H9 (cell line): ENCODE results near the gene GLIPR2. TPM values are rescaled to one million over a fixed set of nuclear protein-coding genes. Genes with fewer than 3 reads are reported as not detected.

Experiments used
- DNase-seq: peaks from one replicate; pipeline ENCODE4 v3.0.0-alpha.2; 2017
- H2AFZ ChIP-seq: one replicate; pipeline ENCODE4 v1.6.1; 2013; ENCODE audit warnings: mild to moderate bottlenecking, low read length, control low read depth, moderate library complexity
- H2AK5ac ChIP-seq: 2 replicates; pipeline ENCODE4 v1.6.1; 2013; ENCODE audit warnings: low read length, control low read depth, mixed read lengths; ENCODE audit not compliant: insufficient read length
- H2BK120ac ChIP-seq: one replicate; pipeline ENCODE4 v1.6.1; 2013; ENCODE audit warnings: low read depth, mild to moderate bottlenecking, low read length, control low read depth, inconsistent platforms; ENCODE audit not compliant: poor library complexity, severe bottlenecking
- H2BK12ac ChIP-seq: 2 replicates; pipeline ENCODE4 v1.6.1; 2013; ENCODE audit warnings: low read length, control low read depth, mixed read lengths, low read depth; ENCODE audit not compliant: insufficient read length
- H2BK15ac ChIP-seq: 2 replicates; pipeline ENCODE4 v1.6.1; 2013; ENCODE audit warnings: low read depth, low read length, control low read depth
- H2BK20ac ChIP-seq: one replicate; pipeline ENCODE4 v1.6.1; 2013; ENCODE audit warnings: low read depth, mild to moderate bottlenecking, low read length, control low read depth, inconsistent platforms; ENCODE audit not compliant: poor library complexity, severe bottlenecking
- H2BK5ac ChIP-seq: 2 replicates; pipeline ENCODE4 v1.6.1; 2013; ENCODE audit warnings: low read length, control low read depth, mixed read lengths; ENCODE audit not compliant: insufficient read length
- H3K14ac ChIP-seq: 2 replicates; pipeline ENCODE4 v1.6.1; 2013; ENCODE audit warnings: low read length, control low read depth; ENCODE audit not compliant: insufficient read depth
- H3K18ac ChIP-seq: 2 replicates; pipeline ENCODE4 v1.6.1; 2013; ENCODE audit warnings: low read depth, mild to moderate bottlenecking, mixed read lengths, low read length, control low read depth; ENCODE audit not compliant: insufficient read length
- H3K23ac ChIP-seq: 2 replicates; pipeline ENCODE4 v1.6.1; 2013; ENCODE audit warnings: low read length, control low read depth, mixed read lengths, low read depth; ENCODE audit not compliant: insufficient read length
- H3K23me2 ChIP-seq: 2 replicates; pipeline ENCODE4 v1.6.1; 2013; ENCODE audit warnings: low read depth, mild to moderate bottlenecking, mixed read lengths, low read length, control low read depth; ENCODE audit not compliant: insufficient read length, poor library complexity, severe bottlenecking
- H3K27ac ChIP-seq: 2 replicates; pipeline ENCODE4 v1.5.1; 2013; ENCODE audit warnings: low read length, control low read depth, mixed read lengths, low read depth; ENCODE audit not compliant: insufficient read length
- H3K27me3 ChIP-seq: 2 replicates; pipeline ENCODE4 v1.6.1; 2013; ENCODE audit warnings: low read length, control low read depth, inconsistent platforms; ENCODE audit not compliant: insufficient read depth
- H3K4ac ChIP-seq: 2 replicates; pipeline ENCODE4 v1.6.1; 2013; ENCODE audit warnings: low read depth, mild to moderate bottlenecking, control low read depth, inconsistent platforms, low read length, moderate library complexity
- H3K4me1 ChIP-seq: 2 replicates; pipeline ENCODE4 v1.6.1; 2013; ENCODE audit warnings: low read length, control low read depth, inconsistent platforms; ENCODE audit not compliant: insufficient read depth
- H3K4me2 ChIP-seq: 2 replicates; pipeline ENCODE4 v1.6.1; 2013; ENCODE audit warnings: low read length, control low read depth, mixed read lengths; ENCODE audit not compliant: insufficient read length, insufficient read depth
- H3K56ac ChIP-seq: 2 replicates; pipeline ENCODE4 v1.6.1; 2013; ENCODE audit warnings: low read depth, mild to moderate bottlenecking, mixed read lengths, low read length, control low read depth; ENCODE audit not compliant: insufficient read length
- H3K79me1 ChIP-seq: 2 replicates; pipeline ENCODE4 v1.6.1; 2013; ENCODE audit warnings: low read depth, mild to moderate bottlenecking, moderate library complexity, low read length, control low read depth, inconsistent platforms; ENCODE audit not compliant: insufficient read depth, poor library complexity, severe bottlenecking
- H3K79me2 ChIP-seq: 2 replicates; pipeline ENCODE4 v1.6.1; 2013; ENCODE audit warnings: low read length, control low read depth, inconsistent platforms; ENCODE audit not compliant: insufficient read depth
- H3K9ac ChIP-seq: 2 replicates; pipeline ENCODE4 v1.6.1; 2013; ENCODE audit warnings: low read length, control low read depth, mixed read lengths; ENCODE audit not compliant: insufficient read length; ENCODE audit errors: extremely low read depth
- H3K9me3 ChIP-seq: one replicate; pipeline ENCODE4 v1.6.1; 2013; ENCODE audit warnings: low read depth, low read length, inconsistent platforms; ENCODE audit not compliant: control insufficient read depth
- H3T11ph ChIP-seq: one replicate; pipeline ENCODE4 v1.6.1; 2013; ENCODE audit warnings: mild to moderate bottlenecking, low read length, control low read depth, inconsistent platforms
- H4K20me1 ChIP-seq: one replicate; pipeline ENCODE4 v1.6.1; 2013; ENCODE audit not compliant: control insufficient read depth, insufficient read length, insufficient read depth
- H4K5ac ChIP-seq: 2 replicates; pipeline ENCODE4 v1.6.1; 2013; ENCODE audit warnings: low read depth, mild to moderate bottlenecking, mixed read lengths, low read length, control low read depth; ENCODE audit not compliant: insufficient read length
- H4K8ac ChIP-seq: replicated peaks from 2 replicates; pipeline ENCODE4 v1.6.1; 2013; ENCODE audit warnings: low read length, control low read depth, mixed read lengths, low read depth; ENCODE audit not compliant: insufficient read length
- H4K91ac ChIP-seq: 2 replicates; pipeline ENCODE4 v1.6.1; 2013; ENCODE audit warnings: low read depth, mild to moderate bottlenecking, moderate library complexity, mixed read lengths, low read length, control low read depth; ENCODE audit not compliant: insufficient read length
- H3K27ac Mint-ChIP-seq, 3 experiments: 2 replicates in 2 of 3; 3 replicates in 1 of 3; pipeline ENCODE4 v1.8.0; 2020 to 2021; ENCODE audit warnings: mixed read lengths in 3 of 3, mild to moderate bottlenecking in 1 of 3, moderate library complexity in 1 of 3
- H3K27me3 Mint-ChIP-seq: 2 replicates; pipeline ENCODE4 v1.8.0; 2021; ENCODE audit warnings: low read depth, mild to moderate bottlenecking, moderate library complexity, mixed read lengths
- H3K36me3 Mint-ChIP-seq, 3 experiments: 2 replicates in 2 of 3; 3 replicates in 1 of 3; pipeline ENCODE4 v1.8.0; 2020 to 2021; ENCODE audit warnings: low read depth in 3 of 3, mixed read lengths in 3 of 3; ENCODE audit not compliant: insufficient read depth in 1 of 3
- H3K4me1 Mint-ChIP-seq, 2 experiments: 2 replicates each; pipeline ENCODE4 v1.8.0; 2020; ENCODE audit warnings: mixed read lengths in 2 of 2
- H3K4me3 Mint-ChIP-seq, 2 experiments: 2 replicates in 1 of 2; 3 replicates in 1 of 2; pipeline ENCODE4 v1.8.0; 2020 to 2021; ENCODE audit warnings: mild to moderate bottlenecking in 2 of 2, mixed read lengths in 2 of 2, moderate library complexity in 1 of 2
- H3K9me3 Mint-ChIP-seq, 2 experiments: 2 replicates in 1 of 2; 3 replicates in 1 of 2; pipeline ENCODE4 v1.8.0; 2020; ENCODE audit warnings: mild to moderate bottlenecking in 2 of 2, mixed read lengths in 2 of 2, moderate library complexity in 1 of 2
- CTCF ChIP-seq: fragments of 200-600 bp; sonication (generic); conservative IDR thresholded peaks from 3 replicates; pipeline ENCODE4 v1.8.0; 2021; ENCODE audit warnings: antibody characterized with exemption, mild to moderate bottlenecking
- WGBS: extraction: QIAGEN DNeasy Blood & Tissue Kit; methylation state at CpG from one replicate; pipeline ENCODE4 v1.1.7; 2013; ENCODE audit warnings: missing lambda C conversion rate, low lambda C conversion rate, mixed read lengths; ENCODE audit not compliant: insufficient read length; ENCODE audit errors: extremely low coverage; 5-methylcytosine and 5-hydroxymethylcytosine counted together
- total RNA-seq: library from RNA; stranded (reverse); gene quantifications from 2 replicates; pipeline ENCODE4 v1.2.1, GENCODE V29; 2021

Gene GLIPR2
- total RNA-seq, 1 experiment from 2014 or later = 10.0 TPM

- Histone ChIP-seq H3K23ac (no peak overlapping the region), H3K56ac (no peak overlapping the region), H3K27ac (no peak overlapping the region), H2BK12ac (no peak overlapping the region), H2BK120ac (no peak overlapping the region), H3K14ac (no peak overlapping the region), H3K4ac (no peak overlapping the region), H2AK5ac (peak overlapping the region; percentile 54), H3K18ac (no peak overlapping the region), H3K79me2 (no peaks in the 10 kb centered on the region), H2BK20ac (no peak overlapping the region), H2AFZ (no peak overlapping the region), H2BK15ac (no peak overlapping the region), H3T11ph (no peak overlapping the region), H3K79me1 (no peaks in the 10 kb centered on the region), H4K5ac (no peak overlapping the region), H3K23me2 (no peaks in the 10 kb centered on the region), H4K91ac (no peak overlapping the region), H3K4me1 (peaks cover 4% of the 10 kb centered on the region; the same call in 1 of the 2 replicates), H4K20me1 (no peaks in the 10 kb centered on the region), H3K9me3 (no peaks in the 10 kb centered on the region), H4K8ac (no peak overlapping the region), H3K27me3 (no peaks in the 10 kb centered on the region), H3K4me2 (no peak overlapping the region), H3K9ac (no peak overlapping the region), H2BK5ac (no peak overlapping the region)
- DNase-seq = no peak
- Mint-ChIP-seq H3K27me3 (no peaks in the 10 kb centered on the region), H3K9me3 (no peaks in the 10 kb centered on the region), H3K4me1 (peaks cover 20 to 27% of the 10 kb centered on the region in 2 experiments), H3K27ac (peak overlapping the region in 2 of 3 experiments; percentile 4 to 58; a peak in 2 of 7 replicates), H3K36me3 (peaks cover 0 to 2% (median 1%) of the 10 kb centered on the region in 3 experiments; a peak in 1 of 7 replicates), H3K4me3 (no peak overlapping the region)
- no CpG with 5 or more reads among the region's 9 CpGs for WGBS
- no peak for TF ChIP-seq CTCF
These were observed 43.9 kb upstream of the GLIPR2 start for GRCh38 chr9:36092509-36093215.
